Hematopoietic multipotent progenitor cell treated with erythropoietin and hydrocortisone succinate and interleukin-3 and kit ligand, for 4 days (in vitro differentiated cells): Measurements from ENCODE around the gene MPC1.

Experiments used
- DNase-seq: peaks from one replicate; pipeline ENCODE4 v3.0.0-alpha.2; 2015

Gene MPC1

DNA sequence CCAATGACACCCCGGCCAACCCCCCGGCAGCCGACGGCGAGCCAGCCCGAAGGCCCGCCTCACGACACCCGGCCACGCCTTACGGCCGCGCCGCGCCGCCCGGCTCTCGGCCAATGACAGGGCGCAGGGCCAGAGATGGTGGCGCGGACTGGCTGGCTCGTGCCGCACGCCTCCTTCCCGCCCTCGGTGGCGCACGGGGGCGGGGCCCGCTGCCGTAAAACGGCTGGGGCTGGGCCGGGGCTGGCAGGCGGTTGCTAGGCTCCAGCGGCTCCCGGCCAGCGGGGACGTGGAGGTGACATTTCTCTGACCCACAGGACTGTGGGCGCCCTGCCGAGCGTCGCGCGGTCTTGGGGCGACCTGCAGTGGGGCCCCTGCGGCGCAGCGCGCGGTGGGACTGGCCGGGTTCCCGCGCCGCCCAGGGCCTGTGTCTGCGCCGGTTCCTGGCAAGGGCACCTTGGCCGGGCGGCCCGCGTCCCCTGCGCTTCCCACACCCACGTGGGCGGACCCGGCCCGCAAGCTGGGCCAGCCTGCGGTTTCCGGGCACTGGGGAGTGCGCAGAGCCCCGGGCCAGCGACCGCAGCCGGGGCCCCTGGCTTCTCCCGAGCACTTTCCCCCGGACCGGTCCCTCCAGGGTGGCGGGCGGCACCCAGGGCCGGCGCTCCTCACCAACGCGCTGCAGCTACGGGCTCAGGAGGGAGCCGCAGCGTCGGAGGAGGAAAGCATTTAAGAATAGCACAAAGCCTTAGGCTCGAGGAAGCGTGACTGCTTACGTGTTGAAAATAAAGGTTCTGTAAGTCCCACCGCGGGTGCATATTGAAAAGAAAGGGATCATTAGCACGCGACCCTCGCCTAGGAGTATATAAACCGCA lies at the start of gene MPC1:
MPC1 (minus strand) TSS at position 8 of the 869 bp plus-strand sequence. CDS start 64 bp downstream, outside the sequence.
- DNase-seq, result peak; percentile 98

DNA sequence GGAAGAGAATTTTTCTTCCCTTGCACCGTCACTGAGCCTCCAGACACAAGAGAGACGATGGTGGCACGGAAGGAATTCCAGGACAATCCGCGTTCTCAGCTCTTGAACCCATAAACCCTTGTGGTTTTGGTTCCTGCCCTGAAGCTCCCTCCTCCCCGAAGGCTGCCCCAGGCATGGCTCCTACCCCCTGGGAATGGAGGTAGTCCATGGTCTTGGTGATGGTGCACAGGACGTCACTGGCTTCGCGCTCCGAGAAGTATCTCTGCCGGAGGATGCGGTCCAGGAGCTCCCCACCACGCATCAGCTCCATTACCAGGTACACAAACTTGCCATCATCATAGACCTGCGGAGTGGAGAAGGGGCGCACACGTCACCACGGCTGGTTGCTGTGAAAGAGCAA lies 47.5 kb upstream of the MPC1 start:
- DNase-seq, result no peak

DNA sequence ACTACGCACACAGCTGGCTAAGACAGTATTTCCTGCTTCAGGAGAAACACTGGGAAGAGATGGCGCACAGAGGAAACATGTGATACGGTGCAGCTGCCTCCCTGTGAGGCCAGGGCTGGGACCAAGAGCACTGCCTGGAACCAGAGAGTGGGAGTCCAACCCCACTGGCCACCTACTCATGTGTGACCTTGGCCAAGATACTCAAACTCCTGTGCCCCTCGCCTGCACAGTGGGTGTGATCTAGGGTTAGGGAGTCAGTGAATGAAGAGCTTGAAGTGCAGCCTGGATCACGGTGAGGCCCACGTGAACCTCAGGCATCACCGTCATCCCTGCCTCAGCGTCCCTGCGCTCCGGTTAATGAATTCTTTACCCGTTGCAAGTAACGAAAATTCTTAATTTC lies 41.7 kb upstream of the MPC1 start:
- DNase-seq, result no peak

DNA sequence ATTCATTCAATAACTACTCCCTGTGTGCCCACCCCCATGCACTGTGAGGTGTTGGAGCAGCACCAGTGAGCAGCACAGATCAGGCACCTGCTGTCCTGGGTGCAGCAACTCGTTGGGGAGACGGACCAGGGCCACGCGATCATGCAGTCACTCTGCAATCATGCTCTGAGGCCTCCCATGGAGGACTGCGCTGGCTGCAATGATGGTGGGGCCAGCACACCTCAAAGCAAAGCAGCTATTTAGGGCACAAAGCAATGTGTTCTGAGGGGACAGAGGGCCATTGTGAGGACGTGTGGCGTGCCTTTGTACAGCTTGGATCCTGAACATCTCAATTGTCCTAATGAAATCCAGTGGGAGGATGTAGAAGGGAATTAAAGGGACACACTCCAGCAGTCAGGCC lies 41.0 kb upstream of the MPC1 start:
- DNase-seq, result no peak

DNA sequence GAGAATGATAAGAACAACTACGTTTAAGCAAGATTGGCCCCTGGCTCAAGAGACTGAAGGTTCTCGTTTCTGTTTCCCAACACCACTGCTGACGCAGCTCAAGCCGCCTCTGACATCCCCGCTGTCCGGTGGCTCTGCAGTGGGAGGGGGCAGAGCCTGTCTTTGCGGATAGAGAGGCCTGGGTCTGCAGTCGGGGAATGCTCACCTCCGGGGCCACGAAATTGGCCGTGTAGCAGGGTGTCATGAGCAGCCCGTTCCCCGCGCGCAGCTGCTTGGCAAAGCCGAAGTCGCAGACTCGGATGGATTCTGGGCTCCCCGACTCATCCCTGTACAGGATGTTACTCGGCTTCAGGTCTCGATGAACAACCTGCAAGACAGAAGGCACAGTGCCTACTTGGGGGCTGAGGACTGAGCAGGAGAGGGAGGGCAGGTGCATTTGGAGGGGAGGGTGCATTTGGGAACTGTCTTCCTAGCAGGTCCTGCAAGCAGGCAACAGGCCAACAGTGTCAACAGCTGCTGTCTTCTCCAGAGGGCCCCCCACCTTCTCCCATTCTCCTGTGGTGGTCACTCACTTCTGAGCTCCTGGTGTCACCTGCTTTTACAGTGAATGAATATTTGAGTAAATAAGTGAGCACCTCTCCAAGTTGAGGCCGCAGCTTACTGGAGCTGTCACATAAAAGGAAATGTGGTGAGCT lies 40.5 kb upstream of the MPC1 start:
- no peak for DNase-seq

DNA sequence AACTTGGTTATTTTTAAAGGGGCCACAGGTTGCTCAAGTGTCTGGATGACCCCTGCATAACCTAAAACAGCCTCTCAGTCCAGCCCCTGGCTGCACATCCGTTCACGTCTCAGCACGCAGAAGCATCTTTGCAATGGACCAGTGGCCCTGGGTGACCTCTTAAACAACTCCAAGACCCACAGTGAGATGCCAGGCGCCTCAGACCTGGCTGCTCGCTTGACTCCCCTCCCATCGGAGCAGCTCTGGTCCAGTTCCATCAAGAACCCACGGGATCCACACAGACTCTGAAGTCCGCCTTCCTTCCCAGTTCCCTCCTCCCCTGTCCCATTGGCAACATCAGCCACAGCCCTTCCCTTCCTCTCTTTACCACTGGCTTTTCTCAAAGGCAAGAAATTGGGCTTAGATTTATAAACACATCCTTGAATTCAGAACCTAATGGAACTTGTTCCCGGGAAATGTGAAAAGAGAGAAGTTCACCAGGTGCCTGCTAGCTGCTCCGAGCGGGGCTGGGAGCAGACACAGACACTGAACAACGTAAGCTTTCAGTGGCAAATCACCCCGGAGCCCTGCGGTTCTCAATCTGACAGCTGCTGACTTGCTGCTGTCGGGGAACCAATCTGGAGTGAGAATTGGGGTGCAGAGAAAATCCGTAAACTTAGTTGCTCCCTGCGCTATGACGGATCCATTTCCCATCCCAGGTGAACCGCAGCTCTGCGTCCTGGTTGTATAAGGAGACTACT lies 39.6 kb upstream of the MPC1 start:
- no peak for DNase-seq

DNA sequence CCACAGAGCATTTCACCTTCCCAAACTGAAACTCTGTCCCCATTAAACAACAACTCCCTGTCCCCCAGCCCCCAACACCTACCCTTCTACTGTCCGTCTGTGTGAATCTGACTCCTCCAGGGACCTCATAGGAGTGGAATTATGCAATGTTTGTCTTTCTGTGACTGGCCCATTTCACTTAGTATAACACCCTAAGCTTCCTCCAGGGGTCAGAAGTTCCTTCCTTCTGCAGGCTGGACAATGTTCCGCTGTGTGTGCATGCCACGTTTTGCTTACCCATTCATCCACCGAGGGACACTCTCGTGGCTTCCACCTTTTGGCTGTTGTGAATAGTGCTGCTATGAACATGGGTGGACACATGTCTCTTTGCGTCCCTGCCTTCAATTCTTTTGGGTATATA lies 37.6 kb upstream of the MPC1 start:
- peak; percentile 52 for DNase-seq

DNA sequence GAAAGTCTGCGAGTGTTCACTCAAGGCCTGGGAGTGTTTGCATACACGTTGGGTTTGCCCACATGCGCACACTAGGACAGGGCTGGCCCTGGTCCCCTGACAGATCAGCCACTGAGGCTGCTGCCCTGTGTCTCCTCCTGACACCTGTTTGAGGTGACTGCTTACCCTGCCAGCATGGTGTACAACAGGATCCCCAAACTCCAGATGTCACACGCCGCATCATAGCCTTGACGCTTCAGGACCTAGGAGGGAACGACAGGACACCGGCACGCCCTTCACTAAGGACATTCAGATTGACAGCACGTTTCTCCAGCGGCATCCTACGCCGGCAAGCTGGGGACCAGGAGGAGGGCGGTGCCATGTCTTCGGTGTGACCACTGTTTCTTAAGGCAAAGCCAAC lies 37.0 kb upstream of the MPC1 start:
- no peak for DNase-seq

DNA sequence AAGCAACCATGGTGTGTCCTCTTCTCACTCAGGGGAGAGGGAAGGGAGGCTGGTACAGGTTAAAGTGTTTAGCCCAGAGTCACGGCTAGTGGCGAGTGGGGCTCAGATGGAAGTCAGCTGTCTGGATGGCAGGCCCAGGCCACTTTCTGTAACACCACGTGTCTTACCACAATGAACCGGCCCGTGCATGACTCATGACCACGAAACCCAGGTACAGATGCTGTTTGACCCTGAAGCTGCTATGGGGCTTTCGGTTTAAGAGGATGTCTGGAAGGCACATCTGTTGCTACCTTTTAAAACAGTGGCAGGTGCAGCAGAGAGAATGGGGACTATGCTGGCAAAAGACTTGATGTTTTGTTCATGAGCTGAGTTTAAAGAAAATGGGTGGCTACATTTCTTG lies 36.5 kb upstream of the MPC1 start:
- DNase-seq, result peak; percentile 53

DNA sequence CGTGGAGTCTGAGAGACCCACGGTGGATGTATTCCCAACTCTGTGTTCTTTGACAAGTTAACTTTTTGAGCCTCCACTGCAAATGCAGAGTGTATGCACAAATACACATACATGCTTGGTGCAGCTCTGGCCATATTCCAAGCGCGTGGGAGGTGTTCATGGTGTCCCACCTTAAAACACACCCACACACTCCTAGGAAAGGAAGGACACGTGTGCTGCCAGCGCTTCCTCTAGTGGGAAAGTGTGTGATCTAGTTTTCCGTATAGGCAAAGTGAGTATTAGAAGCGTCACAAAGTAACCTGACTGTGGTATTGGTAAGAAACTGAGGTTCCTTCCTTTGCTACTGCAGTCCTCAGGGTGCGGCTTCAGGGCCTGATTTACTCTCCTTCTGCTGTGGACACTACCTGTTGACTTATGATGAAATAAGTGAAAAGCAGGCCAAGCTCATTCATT lies 36.0 kb upstream of the MPC1 start:
- no peak for DNase-seq

DNA sequence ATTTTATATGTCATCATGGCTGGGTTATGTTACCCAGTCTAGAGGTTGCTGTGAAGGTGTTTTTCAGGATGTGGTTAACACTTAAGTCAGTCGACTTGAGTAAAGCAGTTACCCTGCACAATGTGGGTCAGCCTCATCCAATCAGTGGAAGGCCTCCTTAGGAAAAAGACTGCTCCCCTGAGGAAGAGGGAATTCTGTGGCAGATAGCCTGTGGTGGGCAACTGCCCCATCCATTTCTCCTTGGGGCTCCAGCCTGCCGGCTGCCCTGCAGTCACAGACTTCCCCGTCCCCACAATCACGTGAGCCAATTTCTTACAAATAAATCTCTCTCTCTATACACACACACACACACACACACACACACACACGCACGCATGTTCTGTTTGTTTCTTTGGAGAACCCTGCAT lies 34.5 kb upstream of the MPC1 start:
- no peak for DNase-seq

DNA sequence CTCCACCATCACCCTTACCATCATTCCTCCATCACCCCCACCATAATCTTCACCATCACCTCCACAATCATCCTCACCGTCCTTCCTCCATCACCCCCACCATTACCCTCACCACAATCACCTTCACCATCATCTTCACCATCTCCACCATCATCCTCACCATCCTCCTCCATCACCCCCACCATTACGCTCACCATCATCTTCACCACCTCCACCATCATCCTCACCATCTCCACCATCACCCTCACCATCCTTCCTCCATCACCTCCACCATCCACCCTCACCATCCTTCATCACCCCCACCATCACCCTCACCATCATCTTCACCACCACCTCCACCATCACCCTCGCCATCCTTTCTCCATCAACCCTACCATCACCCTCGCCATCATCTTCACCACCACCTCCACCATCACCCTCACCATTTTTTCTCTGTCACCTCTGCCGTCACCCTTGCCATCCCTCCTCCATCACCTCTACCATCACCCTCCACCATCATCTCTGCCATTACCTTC lies 33.1 kb upstream of the MPC1 start:
- no peak for DNase-seq

DNA sequence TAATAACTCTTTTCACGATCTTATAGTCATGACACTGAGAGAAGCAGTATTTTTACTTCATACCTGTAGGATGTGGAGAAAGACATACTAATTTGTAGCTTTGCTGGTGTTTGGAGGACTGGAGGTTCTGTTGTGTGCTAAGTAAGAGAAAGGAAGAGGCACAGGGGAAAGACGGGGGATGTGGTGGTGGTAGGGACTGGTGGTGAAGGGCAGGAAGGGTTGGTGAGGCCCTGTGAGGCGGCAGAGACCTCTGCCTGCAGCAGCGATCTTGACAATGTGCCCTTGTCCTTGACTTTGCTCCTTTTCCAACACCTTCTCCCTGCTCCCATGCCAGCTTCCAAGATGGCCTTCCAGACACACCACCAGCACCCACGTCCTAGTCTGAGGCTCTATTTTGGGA lies 32.6 kb upstream of the MPC1 start:
- no peak for DNase-seq

DNA sequence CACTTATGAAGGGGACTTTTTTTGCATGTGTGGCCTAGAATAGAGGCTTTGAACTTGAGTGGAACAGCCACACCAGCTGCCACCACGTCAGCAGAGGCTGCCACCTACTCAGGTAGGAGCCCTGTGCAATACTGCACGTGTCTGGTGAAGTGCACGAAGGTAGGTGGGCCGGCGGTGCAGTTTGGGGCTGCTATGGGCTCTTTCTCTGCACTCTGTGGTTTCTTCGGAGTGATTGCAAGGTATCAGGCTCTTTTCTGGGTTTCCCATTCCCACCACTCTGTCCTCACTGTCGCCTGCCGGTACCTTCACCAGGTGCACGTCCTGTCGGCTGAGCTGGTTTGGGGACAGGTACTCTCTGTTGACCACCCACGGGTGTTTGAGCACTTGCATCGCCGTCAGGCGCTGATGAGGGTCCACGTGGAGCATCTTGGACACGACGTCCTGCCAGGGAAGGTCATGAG lies 30.8 kb upstream of the MPC1 start:
- DNase-seq, result no peak

DNA sequence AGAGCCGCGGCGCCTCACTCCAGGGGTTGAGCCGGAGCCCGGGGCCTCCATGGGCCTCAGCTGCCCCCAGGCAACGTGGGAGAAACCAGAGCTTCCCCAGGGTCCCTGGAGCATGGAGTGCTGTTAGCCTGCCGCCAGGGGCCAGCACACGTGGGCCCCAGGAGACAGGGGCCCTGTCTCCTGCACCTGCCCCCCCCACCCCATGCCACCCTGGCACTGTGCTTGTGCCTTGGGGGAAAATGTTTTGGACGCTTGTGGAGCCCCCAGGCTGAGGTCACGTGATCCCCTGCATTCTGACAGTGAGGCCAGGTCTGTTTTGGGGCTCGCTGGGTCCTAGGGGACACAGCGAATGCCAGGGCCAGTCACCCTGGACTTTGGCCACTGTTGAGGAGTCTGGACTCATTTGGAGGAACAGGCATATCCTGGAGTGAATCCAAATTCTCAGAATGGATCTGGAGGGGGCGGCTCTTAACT lies 30.2 kb upstream of the MPC1 start:
- no peak for DNase-seq

DNA sequence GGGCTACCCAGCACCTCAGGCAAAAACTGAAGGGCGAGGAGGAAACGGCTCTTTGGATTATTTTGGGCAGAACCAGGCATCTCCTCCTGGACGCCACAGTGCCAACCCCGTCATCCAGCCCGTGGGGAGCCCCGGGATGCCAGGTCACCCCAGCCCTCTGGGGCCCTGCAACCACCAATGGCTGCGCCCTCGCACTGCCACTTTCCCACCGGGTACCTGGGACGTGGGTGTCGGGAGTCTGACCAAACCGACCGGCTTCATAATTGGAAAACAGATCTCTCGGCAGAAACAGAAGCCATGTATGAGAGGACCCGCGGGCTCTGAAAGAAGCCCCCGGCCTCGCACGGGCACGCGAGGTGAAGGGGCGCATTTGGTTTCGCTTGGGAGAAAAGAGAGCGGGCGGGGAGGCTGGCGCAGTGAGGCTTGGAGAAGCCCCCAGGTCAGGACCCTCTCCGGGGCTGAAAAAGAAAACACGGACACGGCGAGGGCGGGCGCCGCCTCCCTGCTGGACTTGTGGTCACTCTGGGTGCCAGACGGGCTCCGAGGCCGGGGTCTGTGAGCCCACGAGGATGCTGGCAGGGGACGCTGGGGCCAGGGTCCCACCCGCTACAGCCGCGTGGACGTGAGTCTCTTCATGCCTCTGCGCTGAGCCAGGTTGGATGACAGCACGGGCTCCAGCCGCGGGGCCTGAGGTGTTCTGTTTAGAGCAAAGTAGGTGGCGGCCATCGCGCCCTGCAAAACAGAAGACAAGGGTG lies 29.6 kb upstream of the MPC1 start:
- no peak for DNase-seq

DNA sequence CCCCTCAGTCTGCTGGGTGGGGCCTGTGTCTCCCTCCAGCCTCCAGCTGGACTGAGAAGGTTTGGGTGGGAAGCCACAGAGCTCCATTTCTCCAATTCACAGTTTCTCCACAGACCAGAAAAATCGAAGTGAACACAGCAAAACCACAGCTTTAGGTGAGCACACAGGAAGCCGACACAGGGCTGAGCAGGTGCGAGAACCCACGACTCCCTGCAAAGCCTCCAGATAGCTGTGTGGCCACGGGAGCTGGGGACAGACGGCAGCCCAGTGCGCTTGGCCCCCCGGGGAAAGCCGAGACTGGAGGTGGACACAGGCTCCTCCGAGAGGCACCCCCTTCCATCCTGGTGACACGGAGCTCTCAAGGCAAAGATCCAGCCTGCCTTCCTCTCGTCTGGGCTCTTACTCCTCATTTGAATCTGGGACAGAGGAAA lies 29.0 kb upstream of the MPC1 start:
- DNase-seq, result no peak

DNA sequence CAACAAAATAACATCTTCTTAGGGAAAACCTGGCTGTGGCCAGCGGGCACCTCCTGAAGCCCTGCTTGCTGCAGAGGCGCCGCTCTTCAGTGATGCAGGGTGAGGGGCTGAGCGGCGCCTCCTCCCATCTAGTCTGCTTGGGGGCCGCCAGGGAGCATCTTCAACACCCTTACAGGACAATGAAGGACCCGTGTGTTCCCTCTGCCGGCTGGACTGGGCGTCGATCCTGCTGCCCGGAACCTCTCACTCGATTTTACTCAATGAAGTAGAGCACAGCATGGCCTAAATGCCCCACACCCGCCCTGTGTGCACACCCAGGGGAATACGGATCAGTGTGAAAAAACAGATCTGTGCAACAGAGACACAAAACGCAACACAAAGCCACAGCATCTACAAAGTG lies 28.5 kb upstream of the MPC1 start:
- no peak for DNase-seq

DNA sequence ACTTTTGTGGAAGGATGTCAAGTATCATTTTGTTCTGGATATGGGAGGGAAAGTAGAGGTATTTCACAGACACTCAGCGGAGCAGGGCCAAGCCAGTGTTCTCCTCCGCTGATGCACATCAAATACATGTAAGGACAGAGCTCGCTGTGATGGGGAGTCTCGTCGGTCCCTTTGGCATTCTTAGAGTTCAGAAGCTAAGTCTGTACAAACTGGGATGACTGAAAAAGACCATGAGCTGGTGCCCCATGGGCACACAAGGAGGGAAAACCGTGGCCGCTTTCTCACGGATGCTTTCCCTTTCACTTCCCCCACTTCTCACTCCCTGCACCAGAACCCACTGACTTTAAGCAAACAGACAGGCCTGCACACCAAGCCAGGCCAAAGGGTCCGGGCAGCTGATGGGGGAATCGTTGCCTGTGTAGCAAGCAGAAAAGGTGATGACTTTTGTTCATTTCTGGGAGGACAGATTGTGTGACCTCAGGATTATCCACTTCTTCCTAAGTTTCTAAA lies 27.7 kb upstream of the MPC1 start:
- no peak for DNase-seq

DNA sequence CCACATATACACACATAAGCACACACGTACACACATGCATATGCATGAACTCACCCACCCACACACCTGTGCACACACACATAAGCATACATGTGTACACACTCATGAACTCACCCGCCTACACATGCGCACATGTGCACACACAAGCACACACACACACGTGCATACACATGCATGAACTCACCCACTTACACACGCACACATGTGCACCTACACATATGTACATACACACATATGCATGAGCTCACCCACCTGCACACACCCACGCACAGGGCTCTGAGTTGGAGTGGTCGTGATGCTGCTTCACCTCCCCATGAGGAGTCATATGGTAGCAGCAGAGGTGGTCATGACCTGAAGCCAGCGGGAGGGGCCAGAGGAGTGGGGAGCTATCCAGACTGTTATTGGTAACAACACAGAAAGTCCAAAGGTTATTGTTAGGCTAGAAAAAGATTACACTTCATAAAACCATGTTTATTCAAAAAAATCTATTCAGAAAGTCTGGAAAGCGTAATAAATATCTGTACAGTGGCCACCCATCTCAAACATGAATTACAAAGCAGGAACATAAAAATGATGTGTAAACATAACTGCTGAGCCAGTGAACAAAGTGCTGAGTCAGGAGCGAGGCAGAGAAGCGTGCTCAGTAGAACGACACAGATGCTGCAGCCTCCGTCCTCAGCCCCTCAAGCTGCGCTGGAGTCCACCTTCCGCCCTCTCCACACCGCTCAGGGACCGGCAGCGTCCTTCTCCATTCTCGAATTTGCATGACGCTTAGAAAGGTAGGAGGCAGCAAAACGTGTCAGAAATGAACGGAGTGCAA lies 26.4 kb upstream of the MPC1 start:
- DNase-seq, result peak; percentile 28

DNA sequence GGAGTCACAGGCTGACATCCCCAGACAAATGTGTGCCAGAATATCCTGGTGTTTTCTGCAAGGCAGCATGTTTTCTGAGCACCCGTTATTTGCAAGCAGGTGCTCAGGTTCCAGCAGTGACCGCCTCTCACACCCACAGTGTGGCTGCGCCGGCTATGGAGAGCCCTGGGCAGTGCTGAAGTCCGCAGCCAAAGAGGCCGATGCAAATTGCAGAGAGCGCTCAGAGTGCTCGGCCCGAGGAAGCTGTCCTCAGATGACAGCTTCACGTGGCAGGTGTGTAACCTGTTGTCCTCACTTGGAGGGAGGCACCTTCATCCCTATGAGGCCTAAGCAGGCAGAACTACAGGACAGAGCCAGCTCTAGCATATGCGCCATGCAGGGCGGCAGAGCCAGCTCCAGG lies 23.5 kb upstream of the MPC1 start:
- no peak for DNase-seq
